Ramos (cell line): ENCODE measurements around the gene ARHGAP6.

ENCODE experiments used
- in situ Hi-C: fragments of 300-500 bp; cut with MboI; formaldehyde crosslinking; loops from one replicate; pipeline ENCODE4 v1.14.3; 2022; ENCODE audit warnings: low sequenced_read_pairs; ENCODE audit not compliant: unreplicated experiment

ARHGAP6 gene

GRCh38 chrX:11341274-11342201, 324.2 kb downstream of the ARHGAP6 start:
- in situ Hi-C loops: no loop called here

- in situ Hi-C loops: no loop called here
Observed at GRCh38 chrX:11337292-11338009, 328.3 kb downstream of the ARHGAP6 start.

GRCh38 chrX:11336201-11336600, 329.5 kb downstream of the ARHGAP6 start:
- in situ Hi-C loops: no loop called here

GRCh38 chrX:11334165-11334564, 331.6 kb downstream of the ARHGAP6 start:
- in situ Hi-C loops: no loop called here

- in situ Hi-C loops: no loop called here
Observed at GRCh38 chrX:11331788-11332187, 333.9 kb downstream of the ARHGAP6 start.

- in situ Hi-C loops: no loop called here
Observed at GRCh38 chrX:11329021-11329420, 336.7 kb downstream of the ARHGAP6 start.

- in situ Hi-C loops: no loop called here
Observed at GRCh38 chrX:11328134-11328533, 337.6 kb downstream of the ARHGAP6 start.

- in situ Hi-C loops: no loop called here
Observed at GRCh38 chrX:11321986-11322385, 343.7 kb downstream of the ARHGAP6 start.

- in situ Hi-C loops: no loop called here
Observed at GRCh38 chrX:11319806-11320520, 345.8 kb downstream of the ARHGAP6 start.

GRCh38 chrX:11311706-11312105, 354.0 kb downstream of the ARHGAP6 start:
- in situ Hi-C loops: no loop called here

GRCh38 chrX:11309220-11309619, 356.5 kb downstream of the ARHGAP6 start:
- in situ Hi-C loops: no loop called here

- in situ Hi-C loops: no loop called here
Observed at GRCh38 chrX:11305641-11306040, 360.1 kb downstream of the ARHGAP6 start.

- in situ Hi-C loops: no loop called here
Observed at GRCh38 chrX:11304829-11305228, 360.9 kb downstream of the ARHGAP6 start.

- in situ Hi-C loops: no loop called here
Observed at GRCh38 chrX:11298600-11298999, 367.1 kb downstream of the ARHGAP6 start.

- in situ Hi-C loops: no loop called here
Observed at GRCh38 chrX:11296051-11296450, 369.7 kb downstream of the ARHGAP6 start.

- in situ Hi-C loops: no loop called here
Observed at GRCh38 chrX:11293113-11293512, 372.6 kb downstream of the ARHGAP6 start, which contains the start of gene AMELX. TSS of gene AMELX (plus strand) at chrX:11293413. CDS start at chrX:11294789, 1,376 bp downstream.

GRCh38 chrX:11290416-11291102, 375.2 kb downstream of the ARHGAP6 start:
- in situ Hi-C loops: no loop called here

GRCh38 chrX:11287505-11287904, 378.2 kb downstream of the ARHGAP6 start:
- in situ Hi-C loops: no loop called here

GRCh38 chrX:11285651-11286050, 380.1 kb downstream of the ARHGAP6 start:
- in situ Hi-C loops: no loop called here

- in situ Hi-C loops: no loop called here
Observed at GRCh38 chrX:11282043-11282442, 383.7 kb downstream of the ARHGAP6 start.
